HepG2 (cell line): ENCODE measurements around the gene ERMP1. TPM values are rescaled to one million over a fixed set of nuclear protein-coding genes. Genes with fewer than 3 reads are reported as not detected.
A peak's percentile ranks its signal among the peaks of the same experiment; 100 is the strongest.

Source experiments
- AGO1 ChIP-seq: fragments of 200-400 bp; formaldehyde crosslinking; IDR thresholded peaks from 2 replicates; pipeline ENCODE4 v1.6.1; 2017; ENCODE audit warnings: mild to moderate bottlenecking, low read depth, low read length, moderate library complexity; ENCODE audit not compliant: poor library complexity, severe bottlenecking
- CEBPG ChIP-seq: IDR thresholded peaks from 2 replicates; pipeline ENCODE4 v1.6.1; 2016
- ETV5 ChIP-seq: IDR thresholded peaks from 2 replicates; pipeline ENCODE4 v1.6.1; 2018; ENCODE audit warnings: missing biosample characterization, missing genetic modification reagents, inconsistent platforms, borderline replicate concordance
- FOXC1 ChIP-seq: sonication (generic); formaldehyde crosslinking; IDR thresholded peaks from 2 replicates; pipeline ENCODE4 v1.8.0; 2022; ENCODE audit warnings: mild to moderate bottlenecking, missing genetic modification reagents, borderline replicate concordance
- FOXP4 ChIP-seq: sonication (generic); formaldehyde crosslinking; IDR thresholded peaks from 2 replicates; pipeline ENCODE4 v1.4.0; 2020; ENCODE audit warnings: missing genetic modification reagents
- HDAC2 ChIP-seq: sonication (generic); formaldehyde crosslinking; IDR thresholded peaks from 2 replicates; pipeline ENCODE4 v1.4.0; 2020; ENCODE audit warnings: missing genetic modification reagents
- SMAD1 ChIP-seq: sonication (generic); formaldehyde crosslinking; IDR thresholded peaks from 2 replicates; pipeline ENCODE4 v1.4.0; 2020; ENCODE audit warnings: missing genetic modification reagents, low read depth, mild to moderate bottlenecking, borderline replicate concordance
- SMAD3 ChIP-seq: sonication (generic); formaldehyde crosslinking; IDR thresholded peaks from 2 replicates; pipeline ENCODE4 v1.4.0; 2020; ENCODE audit warnings: missing genetic modification reagents
- SPEN ChIP-seq: sonication (generic); formaldehyde crosslinking; IDR thresholded peaks from 2 replicates; pipeline ENCODE4 v1.5.1; 2020; ENCODE audit warnings: low read depth, mild to moderate bottlenecking, missing genetic modification reagents
- TCF12 ChIP-seq, 2 experiments: fragments of 450-650 bp in 1 of 2; sonication (generic) in 1 of 2; formaldehyde crosslinking in 1 of 2; IDR thresholded peaks; 2 replicates each; pipeline versions ENCODE4 v1.6.1 to v1.8.0; 2017 to 2022; ENCODE audit warnings: antibody characterized with exemption in 1 of 2, mild to moderate bottlenecking in 1 of 2, missing genetic modification reagents in 1 of 2, moderate library complexity in 1 of 2
- TEAD2 ChIP-seq: sonication (generic); formaldehyde crosslinking; IDR thresholded peaks from 2 replicates; pipeline ENCODE4 v1.9.0; 2021; ENCODE audit warnings: missing genetic modification reagents
- THAP11 ChIP-seq: IDR thresholded peaks from 2 replicates; pipeline ENCODE4 v1.6.1; 2016; ENCODE audit warnings: missing biosample characterization, missing genetic modification reagents
- ZBTB46 ChIP-seq: sonication (generic); formaldehyde crosslinking; IDR thresholded peaks from 2 replicates; pipeline ENCODE4 v1.4.0; 2020; ENCODE audit warnings: mild to moderate bottlenecking, missing genetic modification reagents, borderline replicate concordance
- ZFP37 ChIP-seq: sonication (generic); formaldehyde crosslinking; IDR thresholded peaks from 2 replicates; pipeline ENCODE4 v1.4.0; 2020; ENCODE audit warnings: missing genetic modification reagents, borderline replicate concordance
- ZNF12 ChIP-seq: sonication (generic); formaldehyde crosslinking; IDR thresholded peaks from 2 replicates; pipeline ENCODE4 v1.5.0; 2020; ENCODE audit warnings: missing genetic modification reagents
- ZNF275 ChIP-seq: sonication (generic); formaldehyde crosslinking; IDR thresholded peaks from 2 replicates; pipeline ENCODE4 v1.8.0; 2022; ENCODE audit warnings: missing genetic modification reagents, mild to moderate bottlenecking, inconsistent platforms, borderline replicate concordance
- ZNF609 ChIP-seq: sonication (generic); formaldehyde crosslinking; IDR thresholded peaks from 2 replicates; pipeline ENCODE4 v1.4.0; 2020; ENCODE audit warnings: mild to moderate bottlenecking, missing genetic modification reagents, borderline replicate concordance
- ZNF772 ChIP-seq: sonication (generic); formaldehyde crosslinking; IDR thresholded peaks from 2 replicates; pipeline ENCODE4 v1.5.0; 2020; ENCODE audit warnings: mild to moderate bottlenecking, missing genetic modification reagents
- ZNF773 ChIP-seq: sonication (generic); formaldehyde crosslinking; IDR thresholded peaks from 2 replicates; pipeline ENCODE4 v1.4.0; 2020; ENCODE audit warnings: missing genetic modification reagents, borderline replicate concordance
- polyA plus RNA-seq, 8 experiments: library from polyadenylated mRNA; depleted of rRNA in 3 of 8; stranded (reverse) in 7 of 8; unstranded in 1 of 8; fragments of >200 nt; fragmentation: Illumina TruSeq in 4 of 8; extraction: Trizol in 4 of 8; gene quantifications; 2 replicates each; pipeline versions ENCODE4 v1.2.1 to v1.2.3, GENCODE V29; 2011 to 2016; ENCODE audit warnings: low read depth in 4 of 8, missing spikeins in 1 of 8, mixed read lengths in 1 of 8; ENCODE audit not compliant: insufficient read depth in 1 of 8
- total RNA-seq, 5 experiments: library from RNA; depleted of rRNA; stranded (reverse); fragments of >200 nt; fragmentation: Illumina TruSeq; extraction: Trizol; gene quantifications; 2 replicates each; pipeline ENCODE4 v1.2.3, GENCODE V29; 2016; ENCODE audit warnings: low read depth in 1 of 5

The ERMP1 gene
- total and polyA plus RNA-seq, 2 of the 13 experiments (the other 11 are each of a cell fraction or from before 2014, with no cell fraction given) = 40.9 to 65.4 TPM

GRCh38 chr9:5838884-5839571 lies 6.1 kb upstream of the ERMP1 start (continued):
- TF ChIP-seq TCF12 (IDR thresholded peaks at IDR 0.05) (no peak), TCF12 (CRISPR knock-in tag; IDR thresholded peaks at IDR 0.05) (no peak), ZNF772 (CRISPR knock-in tag) (peak; percentile 63; the same call in 1 of the 2 replicates), HDAC2 (CRISPR knock-in tag) (peak; percentile 78; the same call in 1 of the 2 replicates), TEAD2 (no peak), THAP11 (CRISPR knock-in tag) (peak; percentile 54), FOXP4 (0 out of 2 replicates have a peak, but pooled peaks have one; percentile 46), SMAD3 (CRISPR knock-in tag) (0 out of 2 replicates have a peak, but pooled peaks have one; percentile 66), ZNF12 (CRISPR knock-in tag) (no peak), CEBPG (CRISPR knock-in tag) (peak; percentile 57), AGO1 (no peak), ZNF609 (peak; percentile 34; the same call in 1 of the 2 replicates), ZNF275 (CRISPR knock-in tag) (no peak), ETV5 (CRISPR knock-in tag) (peak; percentile 83; the same call in 1 of the 2 replicates), ZFP37 (0 out of 2 replicates have a peak, but pooled peaks have one; percentile 61), SMAD1 (no peak), FOXC1 (CRISPR knock-in tag) (no peak), ZBTB46 (CRISPR knock-in tag) (no peak), SPEN (peak; percentile 40; the same call in 1 of the 2 replicates), ZNF773 (no peak)
